Right ventricle myocardium superior (tissue), 1 donor: ENCODE measurements around the gene MYO1A. TPM values are rescaled to one million over a fixed set of nuclear protein-coding genes. Genes with fewer than 3 reads are reported as not detected.
A peak's percentile ranks its signal among the peaks of the same experiment; 100 is the strongest.
"Not testable (repeated sequence)": the region's sequence is repeated elsewhere in the genome, so short reads cannot be mapped to it uniquely, and the experiment has no call there.

ENCODE experiments used
- ATAC-seq: fragments of 200-7000 bp; cut with Tn5 transposase; one replicate; pipeline ENCODE4 v1.9.1; 2020; ENCODE audit warnings: mild to moderate bottlenecking; ENCODE audit not compliant: poor library complexity
- DNase-seq: peaks from one replicate; pipeline ENCODE4 v3.0.0-alpha.2; 2020
- intact Hi-C: fragments of 100-400 bp; cut with DNase I; formaldehyde crosslinking; loops from one replicate; pipeline ENCODE4 v1.11.2; 2022
- total RNA-seq: library from RNA; stranded (reverse); fragmentation: NEBNext Ultra II Directional; extraction: Animal tissue kit (Norgen Biotek cat#: 25700); gene quantifications from one replicate; pipeline ENCODE4 v1.2.1, GENCODE V29; 2021
- donor health status: DM: no; HTN: yes; CAD: no; lungs with severe emphysema.

MYO1A gene
- total RNA-seq, 1 donor from 2014 or later, result 0.08 TPM

DNA sequence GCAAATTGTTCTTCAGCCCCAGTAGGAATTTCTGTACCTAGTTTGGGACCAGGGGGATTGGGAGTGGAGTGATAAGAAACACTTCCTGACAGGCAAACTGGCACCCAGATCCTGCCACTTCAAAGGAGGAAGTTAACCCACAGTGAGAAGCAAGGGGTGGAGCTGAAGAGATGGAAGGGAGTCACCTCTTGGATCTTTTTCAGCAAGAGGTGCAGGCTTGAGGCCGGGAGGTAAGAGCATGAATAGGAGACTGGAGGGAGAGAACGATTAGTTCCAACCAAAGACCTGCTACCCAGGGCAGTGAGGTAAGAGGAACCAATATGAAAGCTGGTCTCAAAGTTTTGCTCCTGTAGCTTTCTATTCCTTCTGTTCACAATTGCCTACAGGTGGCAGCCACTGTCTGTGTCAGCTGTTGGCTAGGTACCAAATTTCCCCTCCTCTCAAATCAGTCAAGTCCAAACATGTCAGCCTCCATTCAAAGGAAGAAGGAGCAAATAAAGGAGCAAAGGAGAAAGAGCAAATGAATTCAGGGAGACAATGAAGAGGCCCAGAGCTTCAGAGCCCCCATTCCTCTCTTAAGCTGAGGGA, 18.7 kb downstream of the MYO1A start:
- DNase-seq (no peak), ATAC-seq (no peak)
- intact Hi-C loops, result no loop called here

DNA sequence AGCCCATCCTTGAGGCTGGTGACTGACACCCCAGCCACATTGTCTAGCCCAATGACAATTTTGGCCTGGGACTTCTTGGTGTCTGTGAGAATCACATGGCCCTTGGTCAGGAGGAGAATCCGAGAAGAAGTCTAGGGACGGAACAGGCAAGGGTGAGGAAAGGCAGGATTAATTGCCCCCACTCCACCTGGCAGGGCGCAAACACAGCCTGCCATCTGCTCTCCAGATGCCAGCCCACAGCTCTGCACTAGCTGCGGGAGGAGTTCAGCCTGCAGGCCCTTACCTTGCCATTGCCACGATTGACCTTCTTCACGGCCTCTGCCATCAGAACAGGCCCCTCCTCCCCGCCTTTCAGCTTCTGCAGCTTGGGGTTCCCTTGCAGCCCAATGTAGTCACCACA, 20.5 kb downstream of the MYO1A start:
- intact Hi-C loops, result no loop called here

DNA sequence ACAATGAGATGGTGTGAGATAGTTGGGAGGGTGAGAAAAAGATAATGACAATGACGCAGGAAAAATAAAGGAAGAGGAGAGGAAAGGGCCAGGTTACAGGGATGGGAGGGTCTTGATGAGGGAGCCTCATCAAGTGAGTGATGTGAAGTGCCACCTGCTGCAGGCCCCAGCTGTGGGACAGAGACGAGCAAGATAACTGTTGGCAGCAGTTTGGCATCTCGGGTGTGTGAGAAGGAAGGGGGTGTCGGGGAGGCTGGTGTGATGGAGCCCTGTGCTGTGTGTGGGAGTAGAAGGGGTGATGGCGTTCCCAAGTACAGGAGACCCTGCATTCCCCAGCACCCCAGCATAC, 22.1 kb downstream of the MYO1A start:
- no peak for ATAC-seq
- intact Hi-C loops, result no loop called here
- DNase-seq, result no peak

More for the DNA sequence above, 20.5 kb downstream of the MYO1A start:
- ATAC-seq (no peak), DNase-seq (no peak)

DNA sequence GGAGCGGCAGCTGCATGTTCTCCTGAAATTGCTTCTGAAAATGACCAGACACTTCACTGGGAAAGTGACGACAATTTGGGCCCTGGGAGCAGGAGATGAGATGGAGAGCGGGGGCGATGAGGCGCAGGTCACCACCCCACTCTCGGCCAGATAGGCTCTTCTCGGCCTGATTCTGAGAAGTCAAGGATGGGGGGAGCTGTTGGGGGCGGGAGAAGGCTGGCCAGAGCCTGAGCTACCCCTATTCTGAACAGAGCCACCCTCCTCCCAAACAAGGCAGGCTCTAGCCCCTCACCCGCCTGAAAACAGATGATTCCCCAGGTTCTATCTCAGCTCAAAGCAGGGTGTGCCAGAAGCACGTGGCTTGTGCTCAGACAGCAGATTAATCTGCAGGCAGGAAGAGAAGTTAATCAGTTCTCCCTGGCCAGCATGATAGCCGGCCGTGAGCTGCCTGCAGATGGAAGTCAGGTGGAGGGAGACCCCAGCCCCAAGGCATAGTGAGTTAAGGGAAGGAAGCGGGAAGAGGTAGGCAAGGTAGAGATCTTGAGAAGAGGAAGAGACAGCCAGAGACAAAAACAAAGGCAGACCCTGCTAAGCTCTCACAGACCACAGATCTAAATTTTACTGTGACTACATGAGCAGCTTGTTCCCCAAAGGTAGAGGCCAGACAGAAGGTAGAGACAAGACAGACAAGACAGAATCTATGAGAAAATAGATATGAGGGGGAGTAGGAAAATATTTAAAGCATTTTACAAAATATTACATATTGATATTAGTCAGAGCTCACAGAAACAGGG, 22.7 kb downstream of the MYO1A start:
- no peak for ATAC-seq
- intact Hi-C loops, result no loop called here
- no peak for DNase-seq

DNA sequence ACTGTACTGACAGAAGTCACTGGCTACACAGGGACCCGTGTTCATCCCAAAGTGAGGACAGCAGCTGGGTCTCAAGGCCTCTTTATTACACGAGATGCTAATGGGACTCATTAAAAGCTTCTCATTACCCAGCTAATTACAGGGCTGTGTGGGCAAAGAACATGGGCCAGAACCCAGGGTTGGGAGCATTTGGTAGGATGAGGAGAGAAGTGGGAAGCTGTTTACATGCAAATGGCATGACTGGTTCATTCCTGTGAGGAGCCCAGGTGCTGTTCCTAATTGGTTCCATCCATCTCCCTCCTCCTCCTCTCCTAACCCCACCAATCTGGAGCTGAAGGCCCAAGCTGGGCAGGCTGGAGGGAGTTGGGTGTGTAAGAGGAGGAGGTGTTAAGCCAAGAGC, 24.7 kb downstream of the MYO1A start:
- no peak for DNase-seq
- no peak for ATAC-seq
- intact Hi-C loops, result no loop called here

GRCh38 chr12:57022324-57022723, 27.6 kb downstream of the MYO1A start:
- DNase-seq, ATAC-seq, intact Hi-C loops: not testable (repeated sequence)

DNA sequence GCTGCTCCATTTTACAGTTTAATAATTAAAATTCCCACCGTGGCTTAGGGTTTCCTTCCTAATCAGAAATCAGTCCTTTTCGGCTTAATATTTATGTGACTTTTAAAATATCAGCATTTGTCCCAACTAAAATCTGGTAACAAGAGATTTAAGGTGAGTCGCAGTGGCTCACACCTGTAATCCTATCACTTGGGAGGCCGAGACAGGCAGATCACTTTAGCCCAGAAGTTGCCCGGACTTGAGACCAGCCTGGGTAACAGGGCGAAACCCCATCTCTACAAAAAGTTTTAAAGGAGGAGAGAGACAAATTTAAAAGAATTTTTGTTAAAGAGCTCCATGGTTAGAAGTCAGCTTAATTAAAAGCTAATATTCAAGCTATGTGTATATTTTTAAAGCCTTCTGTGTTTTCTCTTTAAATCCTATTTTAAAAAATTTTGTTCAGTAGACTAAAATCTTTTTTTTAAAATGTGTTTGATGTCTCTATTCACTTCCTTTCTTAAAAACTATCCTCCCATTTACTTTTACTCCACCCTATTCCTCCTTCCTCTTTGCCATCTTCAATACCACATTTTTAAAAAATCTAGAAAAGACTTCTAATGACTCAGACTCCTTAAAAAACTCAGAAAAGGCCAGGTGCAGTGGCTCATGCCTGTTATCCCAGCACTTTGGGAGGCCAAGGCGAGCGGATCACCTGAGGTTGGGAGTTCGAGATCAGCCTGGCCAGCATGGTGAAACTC, 29.8 kb downstream of the MYO1A start:
- no peak for ATAC-seq
- intact Hi-C loops, result no loop called here

GRCh38 chr12:57018906-57019305, 31.0 kb downstream of the MYO1A start:
- intact Hi-C loops, result no loop called here
- ATAC-seq (no peak), DNase-seq (no peak)

More for the DNA sequence above, 29.8 kb downstream of the MYO1A start:
- no peak for DNase-seq

- intact Hi-C loops, ATAC-seq, DNase-seq: not testable (repeated sequence)
These were observed 31.6 kb downstream of the MYO1A start for GRCh38 chr12:57018353-57018752.

- intact Hi-C loops, result no loop called here
- DNase-seq (no peak), ATAC-seq (no peak)
These were observed 33.6 kb downstream of the MYO1A start, which contains the start of gene TAC3 for GRCh38 chr12:57016348-57016747. TSS of gene TAC3 (minus strand) at chr12:57016529. CDS start at chr12:57015797, 732 bp downstream.

GRCh38 chr12:57012600-57013465, 37.1 kb downstream of the MYO1A start:
- DNase-seq, result no peak
- ATAC-seq, result no peak
- intact Hi-C loops, result no loop called here

GRCh38 chr12:57011438-57012424, 38.2 kb downstream of the MYO1A start:
- ATAC-seq, result no peak
- intact Hi-C loops, result no loop called here
- no peak for DNase-seq

GRCh38 chr12:57010627-57011247, 39.2 kb downstream of the MYO1A start:
- DNase-seq (no peak), ATAC-seq (no peak)
- intact Hi-C loops, result no loop called here

GRCh38 chr12:57009949-57010626, 39.8 kb downstream of the MYO1A start:
- no peak for DNase-seq
- intact Hi-C loops, result no loop called here
- no peak for ATAC-seq

- no peak for ATAC-seq
- DNase-seq, result no peak
- intact Hi-C loops, result no loop called here
These were observed 41.8 kb downstream of the MYO1A start for GRCh38 chr12:57008178-57008577.

- intact Hi-C loops, result no loop called here
- DNase-seq, result no peak
- peak; percentile 4 for ATAC-seq
These were observed 43.0 kb downstream of the MYO1A start for GRCh38 chr12:57006809-57007475.
